Measurements from ENCODE around the gene TDRD10.

- TF ChIP-seq POLR2A (IDR thresholded peaks at IDR 0.05) (no peak), POLR2AphosphoS5 (IDR thresholded peaks at IDR 0.05) (no peak)
- TF ChIP-seq, protein P1, sequence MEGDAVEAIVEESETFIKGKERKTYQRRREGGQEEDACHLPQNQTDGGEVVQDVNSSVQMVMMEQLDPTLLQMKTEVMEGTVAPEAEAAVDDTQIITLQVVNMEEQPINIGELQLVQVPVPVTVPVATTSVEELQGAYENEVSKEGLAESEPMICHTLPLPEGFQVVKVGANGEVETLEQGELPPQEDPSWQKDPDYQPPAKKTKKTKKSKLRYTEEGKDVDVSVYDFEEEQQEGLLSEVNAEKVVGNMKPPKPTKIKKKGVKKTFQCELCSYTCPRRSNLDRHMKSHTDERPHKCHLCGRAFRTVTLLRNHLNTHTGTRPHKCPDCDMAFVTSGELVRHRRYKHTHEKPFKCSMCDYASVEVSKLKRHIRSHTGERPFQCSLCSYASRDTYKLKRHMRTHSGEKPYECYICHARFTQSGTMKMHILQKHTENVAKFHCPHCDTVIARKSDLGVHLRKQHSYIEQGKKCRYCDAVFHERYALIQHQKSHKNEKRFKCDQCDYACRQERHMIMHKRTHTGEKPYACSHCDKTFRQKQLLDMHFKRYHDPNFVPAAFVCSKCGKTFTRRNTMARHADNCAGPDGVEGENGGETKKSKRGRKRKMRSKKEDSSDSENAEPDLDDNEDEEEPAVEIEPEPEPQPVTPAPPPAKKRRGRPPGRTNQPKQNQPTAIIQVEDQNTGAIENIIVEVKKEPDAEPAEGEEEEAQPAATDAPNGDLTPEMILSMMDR (IDR thresholded peaks at IDR 0.05): no peak
These were observed 6.3 kb upstream of the TDRD10 start for GRCh38 chr1:154495496-154496273.
